Stimulated activated effector memory CD8-positive, alpha-beta T cell treated with anti-CD3 and anti-CD28 coated beads, Interleukin-12 subunit alpha, Interleukin-12 subunit beta, amount 100 ng/mL, for 72 hours (primary cell): ENCODE results near the gene MPP2.
"Not testable (repeated sequence)": the region's sequence is repeated elsewhere in the genome, so short reads cannot be mapped to it uniquely, and the experiment has no call there.

Source experiments
- ATAC-seq: fragments of 150-1000 bp; cut with Tn5 transposase; 2 replicates; pipeline ENCODE4 v1.10.0; 2021
- DNase-seq, 2 donors: peaks; one replicate each; pipeline ENCODE4 v3.0.0; 2021 to 2022; ENCODE audit warnings: low spot score in 2 of 2
- H3K27ac Mint-ChIP-seq: one replicate; pipeline ENCODE4 v1.8.0; 2022; ENCODE audit warnings: mild to moderate bottlenecking, mixed read lengths
- H3K36me3 Mint-ChIP-seq: one replicate; pipeline ENCODE4 v1.8.0; 2022; ENCODE audit warnings: mild to moderate bottlenecking, mixed read lengths
- H3K4me1 Mint-ChIP-seq: one replicate; pipeline ENCODE4 v1.8.0; 2022; ENCODE audit warnings: mixed read lengths
- H3K4me3 Mint-ChIP-seq: one replicate; pipeline ENCODE4 v1.8.0; 2022; ENCODE audit warnings: mild to moderate bottlenecking, mixed read lengths
- H3K9me3 Mint-ChIP-seq: one replicate; pipeline ENCODE4 v1.8.0; 2022; ENCODE audit warnings: mixed read lengths

MPP2 gene

GRCh38 chr17:43857957-43858600 is 49.3 kb downstream of the MPP2 start:
- ATAC-seq (no peak), DNase-seq (no peak)
- no peaks in the 10 kb centered on the region for H3K9me3 Mint-ChIP-seq
- H3K27ac Mint-ChIP-seq: peak overlapping the region; percentile 20
- no peaks in the 10 kb centered on the region for H3K4me1 Mint-ChIP-seq
- H3K36me3 Mint-ChIP-seq: no peaks in the 10 kb centered on the region
- no peak overlapping the region for H3K4me3 Mint-ChIP-seq

DNA sequence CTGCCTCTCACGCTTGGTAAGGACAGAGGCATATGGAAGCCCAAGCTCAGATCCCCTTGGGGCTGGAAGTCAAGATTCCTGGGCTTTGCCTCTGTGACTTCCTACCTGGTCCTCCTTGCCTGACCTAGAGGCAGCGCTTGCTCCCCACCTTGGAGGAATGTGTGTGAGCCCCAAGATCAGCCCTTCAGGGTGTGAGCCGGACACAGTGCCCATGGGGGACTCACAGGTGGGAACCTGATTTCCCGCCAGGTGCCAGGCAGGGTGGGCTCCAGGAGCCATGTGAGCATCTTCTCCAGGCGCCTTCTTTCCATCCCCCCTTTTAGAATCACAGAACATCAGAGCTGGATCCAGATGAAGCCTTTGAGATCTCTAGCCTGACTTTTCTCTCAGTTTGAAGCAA is 50.2 kb downstream of the MPP2 start:
- DNase-seq: no peak
- Mint-ChIP-seq H3K4me1 (no peaks in the 10 kb centered on the region), H3K9me3 (no peaks in the 10 kb centered on the region), H3K4me3 (no peak overlapping the region), H3K27ac (no peak overlapping the region), H3K36me3 (no peaks in the 10 kb centered on the region)
- no peak for ATAC-seq

DNA sequence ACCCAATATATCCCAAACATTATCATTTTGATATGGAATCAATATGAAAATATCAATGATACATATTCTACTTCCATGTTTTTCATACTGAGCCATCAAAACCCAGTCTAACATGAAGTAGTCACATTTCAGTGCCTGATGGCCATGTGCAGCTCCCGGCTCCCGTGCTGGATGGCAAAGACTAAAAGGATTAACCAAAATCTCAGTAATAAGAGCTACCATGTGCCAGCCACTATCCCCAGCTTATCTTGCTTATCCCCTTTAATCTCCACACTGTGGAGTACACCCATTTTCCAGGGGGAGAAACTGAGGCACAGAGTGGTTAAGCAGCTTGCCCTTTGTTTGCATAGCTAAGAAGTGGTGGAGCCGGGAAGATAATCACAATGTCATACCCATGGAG is 51.2 kb downstream of the MPP2 start:
- H3K36me3 Mint-ChIP-seq: no peaks in the 10 kb centered on the region
- no peaks in the 10 kb centered on the region for H3K9me3 Mint-ChIP-seq
- no peak for DNase-seq
- no peak overlapping the region for H3K27ac Mint-ChIP-seq
- ATAC-seq: no peak
- no peak overlapping the region for H3K4me3 Mint-ChIP-seq
- no peaks in the 10 kb centered on the region for H3K4me1 Mint-ChIP-seq

- ATAC-seq (no peak), DNase-seq (no peak)
- no peaks in the 10 kb centered on the region for H3K4me1 Mint-ChIP-seq
- H3K27ac Mint-ChIP-seq: no peak overlapping the region
- H3K9me3 Mint-ChIP-seq: no peaks in the 10 kb centered on the region
- H3K4me3 Mint-ChIP-seq: no peak overlapping the region
- no peaks in the 10 kb centered on the region for H3K36me3 Mint-ChIP-seq
Observed at GRCh38 chr17:43855061-43855460, 52.3 kb downstream of the MPP2 start.

- no peaks in the 10 kb centered on the region for H3K4me1 Mint-ChIP-seq
- H3K36me3 Mint-ChIP-seq: no peaks in the 10 kb centered on the region
- no peaks in the 10 kb centered on the region for H3K9me3 Mint-ChIP-seq
- ATAC-seq (no peak), DNase-seq (no peak)
- no peak overlapping the region for H3K4me3 Mint-ChIP-seq
- H3K27ac Mint-ChIP-seq: no peak overlapping the region
Observed at GRCh38 chr17:43854498-43854897, 52.8 kb downstream of the MPP2 start.

DNA sequence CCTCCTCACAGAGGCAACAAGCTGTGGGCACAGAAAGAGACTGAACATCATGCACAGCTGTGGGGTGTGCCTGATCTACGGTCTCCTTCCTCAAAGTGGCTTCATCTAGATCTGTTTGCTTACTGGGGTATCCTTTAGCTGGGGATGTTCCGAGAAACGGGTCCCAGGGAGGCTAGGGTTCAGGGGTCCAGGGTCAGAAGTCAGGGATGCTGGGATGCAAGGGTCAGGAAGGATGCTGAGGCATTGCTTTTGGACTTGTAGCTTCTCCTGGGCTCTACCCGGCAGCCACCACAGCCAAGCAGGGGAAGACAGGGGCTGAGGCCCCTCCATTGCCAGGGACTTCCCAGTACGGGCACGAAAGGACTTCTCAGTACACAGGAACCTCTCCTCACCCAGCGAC is 53.8 kb downstream of the MPP2 start:
- H3K27ac Mint-ChIP-seq: no peak overlapping the region
- H3K36me3 Mint-ChIP-seq: no peaks in the 10 kb centered on the region
- DNase-seq (no peak), ATAC-seq (no peak)
- H3K9me3 Mint-ChIP-seq: no peaks in the 10 kb centered on the region
- H3K4me3 Mint-ChIP-seq: no peak overlapping the region
- H3K4me1 Mint-ChIP-seq: no peaks in the 10 kb centered on the region

GRCh38 chr17:43852571-43852970 is 54.8 kb downstream of the MPP2 start:
- no peak for DNase-seq
- ATAC-seq: no peak
- H3K36me3 Mint-ChIP-seq: no peaks in the 10 kb centered on the region
- no peak overlapping the region for H3K27ac Mint-ChIP-seq
- no peak overlapping the region for H3K4me3 Mint-ChIP-seq
- H3K9me3 Mint-ChIP-seq: no peaks in the 10 kb centered on the region
- H3K4me1 Mint-ChIP-seq: no peaks in the 10 kb centered on the region

GRCh38 chr17:43849116-43849515 is 58.2 kb downstream of the MPP2 start:
- ATAC-seq (no peak), DNase-seq (no peak)
- Mint-ChIP-seq H3K9me3 (no peaks in the 10 kb centered on the region), H3K27ac (no peak overlapping the region), H3K36me3 (no peaks in the 10 kb centered on the region), H3K4me3 (no peak overlapping the region), H3K4me1 (no peaks in the 10 kb centered on the region)

GRCh38 chr17:43848601-43849000 is 58.7 kb downstream of the MPP2 start:
- Mint-ChIP-seq H3K36me3 (no peaks in the 10 kb centered on the region), H3K27ac (no peak overlapping the region), H3K4me1 (no peaks in the 10 kb centered on the region), H3K4me3 (no peak overlapping the region), H3K9me3 (no peaks in the 10 kb centered on the region)
- no peak for ATAC-seq
- no peak for DNase-seq

DNA sequence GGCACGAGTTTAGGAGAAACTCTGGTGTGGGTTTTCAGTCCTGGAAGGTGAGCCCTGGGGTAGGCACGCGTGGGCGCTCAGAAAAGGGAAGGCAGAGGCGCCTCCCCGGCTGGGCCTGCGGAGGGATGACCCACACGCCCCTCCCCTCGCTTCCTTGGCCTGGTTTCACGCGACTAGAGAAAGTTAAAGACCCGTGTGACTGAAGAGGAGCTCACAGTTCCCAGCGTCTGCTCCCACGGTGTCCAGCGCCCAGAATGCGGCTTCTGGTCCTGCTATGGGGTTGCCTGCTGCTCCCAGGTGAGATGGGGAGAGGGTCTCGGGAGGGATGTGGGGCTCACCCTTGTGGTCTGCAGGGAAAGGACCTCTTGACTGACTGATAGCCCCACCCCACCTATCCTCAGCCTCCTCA is 60.4 kb downstream of the MPP2 start, which contains the start of gene CD300LG:
Gene CD300LG (plus strand): TSS at position 214 of the 409 bp plus-strand sequence. CDS start 41 bp downstream, at position 255.
- no peak for DNase-seq
- no peak within 1 kb of the TSS for H3K4me3 Mint-ChIP-seq
- no peaks in the 10 kb centered on the region for H3K36me3 Mint-ChIP-seq
- no peak for ATAC-seq
- peaks cover 3% of the 10 kb centered on the region for H3K9me3 Mint-ChIP-seq
- H3K27ac Mint-ChIP-seq: no peak within 1 kb of the TSS
- H3K4me1 Mint-ChIP-seq: peaks cover 6% of the 10 kb centered on the region

- Mint-ChIP-seq H3K4me3 (no peak overlapping the region), H3K36me3 (no peaks in the 10 kb centered on the region), H3K27ac (no peak overlapping the region), H3K9me3 (peaks cover 3% of the 10 kb centered on the region), H3K4me1 (peaks cover 6% of the 10 kb centered on the region)
- ATAC-seq: peak; percentile 91
- DNase-seq: peak; percentile 83 to 91
Observed at GRCh38 chr17:43846221-43846712, 61.1 kb downstream of the MPP2 start.

- peaks cover 6% of the 10 kb centered on the region for H3K4me1 Mint-ChIP-seq
- no peak overlapping the region for H3K27ac Mint-ChIP-seq
- H3K4me3 Mint-ChIP-seq: no peak overlapping the region
- no peak for ATAC-seq
- peaks cover 3% of the 10 kb centered on the region for H3K9me3 Mint-ChIP-seq
- H3K36me3 Mint-ChIP-seq: no peaks in the 10 kb centered on the region
- DNase-seq: no peak
Observed at GRCh38 chr17:43845766-43846165, 61.6 kb downstream of the MPP2 start.

DNA sequence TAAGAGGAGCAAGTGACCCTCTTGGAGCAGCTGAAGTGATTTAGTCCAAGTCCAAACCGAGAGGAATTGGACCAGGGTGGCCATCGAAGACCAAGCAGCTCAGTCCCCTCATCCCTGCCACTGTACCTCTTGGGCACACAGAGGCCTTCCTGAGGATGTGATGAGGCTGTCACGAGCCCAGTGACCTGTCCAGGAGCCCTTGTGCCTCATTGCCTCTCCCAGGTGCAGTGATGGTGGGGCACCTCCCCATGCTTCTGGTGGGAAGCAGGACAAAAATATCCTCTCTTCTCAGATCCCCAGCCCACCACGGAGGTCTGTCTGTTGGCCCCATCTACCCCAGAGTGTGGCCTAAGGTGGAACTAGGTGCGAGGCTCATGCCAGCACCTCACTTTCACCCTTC is 63.1 kb downstream of the MPP2 start:
- peaks cover 3% of the 10 kb centered on the region for H3K9me3 Mint-ChIP-seq
- ATAC-seq (no peak), DNase-seq (no peak)
- H3K27ac Mint-ChIP-seq: no peak overlapping the region
- H3K4me1 Mint-ChIP-seq: peaks cover 6% of the 10 kb centered on the region
- H3K4me3 Mint-ChIP-seq: no peak overlapping the region
- no peaks in the 10 kb centered on the region for H3K36me3 Mint-ChIP-seq

- Mint-ChIP-seq H3K4me1 (peaks cover 6% of the 10 kb centered on the region), H3K9me3 (peaks cover 3% of the 10 kb centered on the region), H3K4me3 (no peak overlapping the region), H3K27ac (no peak overlapping the region), H3K36me3 (no peaks in the 10 kb centered on the region)
- DNase-seq (no peak), ATAC-seq (no peak)
Observed at GRCh38 chr17:43842975-43843325, 64.4 kb downstream of the MPP2 start.

- H3K27ac Mint-ChIP-seq, H3K4me1 Mint-ChIP-seq, H3K36me3 Mint-ChIP-seq, ATAC-seq, H3K4me3 Mint-ChIP-seq, DNase-seq, H3K9me3 Mint-ChIP-seq: not testable (repeated sequence)
Observed at GRCh38 chr17:43842091-43842974, 65.0 kb downstream of the MPP2 start.

- ATAC-seq: no peak
- no peak overlapping the region for H3K27ac Mint-ChIP-seq
- peaks cover 6% of the 10 kb centered on the region for H3K4me1 Mint-ChIP-seq
- H3K9me3 Mint-ChIP-seq: peaks cover 3% of the 10 kb centered on the region
- no peaks in the 10 kb centered on the region for H3K36me3 Mint-ChIP-seq
- H3K4me3 Mint-ChIP-seq: no peak overlapping the region
- no peak for DNase-seq
Observed at GRCh38 chr17:43841282-43841681, 66.1 kb downstream of the MPP2 start.
